T-helper 9 cell (primary cell): ENCODE data around the gene PYDC2.

Experiments used
- DNase-seq: peaks from one replicate; pipeline ENCODE4 v3.0.0-alpha.2; 2020
- total RNA-seq, 2 donors: gene quantifications; one replicate each; lab custom pipeline; 2026; lab: John Stamatoyannopoulos, UW

PYDC2 gene
- 0 reads per million in 2 donors for total RNA-seq

DNA sequence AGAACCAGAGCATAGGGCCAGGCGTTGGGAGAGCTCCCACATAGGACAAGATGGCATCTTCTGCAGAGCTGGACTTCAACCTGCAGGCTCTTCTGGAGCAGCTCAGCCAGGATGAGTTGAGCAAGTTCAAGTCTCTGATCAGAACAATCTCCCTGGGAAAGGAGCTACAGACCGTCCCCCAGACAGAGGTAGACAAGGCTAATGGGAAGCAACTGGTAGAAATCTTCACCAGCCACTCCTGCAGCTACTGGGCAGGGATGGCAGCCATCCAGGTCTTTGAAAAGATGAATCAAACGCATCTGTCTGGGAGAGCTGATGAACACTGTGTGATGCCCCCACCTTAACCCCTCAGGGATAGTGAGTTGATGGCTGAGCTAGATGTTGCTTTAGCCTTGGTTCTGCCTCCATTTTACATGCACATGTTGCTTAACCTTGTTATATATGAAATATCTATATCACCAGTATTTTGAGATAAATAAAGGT lies at the start of gene PYDC2:
Gene PYDC2, plus strand, starts transcription at position 51 of the 483 bp plus-strand sequence. Its CDS starts 0 bp downstream, at position 51.
- no peak for DNase-seq

DNA sequence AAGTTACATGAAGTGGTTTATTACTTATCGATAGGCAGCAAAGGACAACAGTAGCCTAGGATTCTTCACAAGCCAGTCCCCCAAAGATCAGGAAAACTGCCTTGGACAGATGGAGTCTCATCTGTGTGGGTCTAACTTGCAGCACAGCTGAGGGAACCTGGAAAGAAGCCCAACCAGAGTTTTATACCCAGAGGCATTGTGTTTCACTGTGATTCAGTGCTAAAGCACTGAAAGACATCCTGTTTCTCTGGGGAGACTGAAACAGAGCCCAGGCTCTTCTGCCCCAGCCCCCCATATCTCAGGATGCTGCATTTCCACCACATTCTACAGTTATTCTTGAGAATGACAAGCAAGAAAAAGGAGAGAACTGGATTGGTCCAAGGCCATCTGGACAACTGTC lies 48.2 kb upstream of the PYDC2 start:
- no peak for DNase-seq

DNA sequence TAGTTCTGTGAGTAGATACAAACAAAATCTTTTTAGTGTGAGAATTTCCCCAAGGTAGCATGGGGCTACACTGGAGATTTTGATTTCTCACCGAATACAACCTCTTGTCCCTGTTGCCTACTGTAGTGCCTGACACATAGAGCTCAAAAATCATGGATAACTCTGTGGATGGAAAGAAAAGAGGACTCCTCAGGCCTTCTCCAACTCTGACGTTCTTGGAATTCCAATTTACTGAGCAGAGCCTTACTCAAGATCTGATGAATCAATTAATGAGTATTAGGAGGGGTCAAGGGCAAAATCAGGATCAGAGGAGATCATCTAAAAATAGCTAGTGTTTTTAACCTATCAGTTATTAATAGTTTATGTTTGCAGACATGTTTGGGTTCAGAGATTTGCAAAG lies 46.7 kb upstream of the PYDC2 start:
- DNase-seq = no peak

DNA sequence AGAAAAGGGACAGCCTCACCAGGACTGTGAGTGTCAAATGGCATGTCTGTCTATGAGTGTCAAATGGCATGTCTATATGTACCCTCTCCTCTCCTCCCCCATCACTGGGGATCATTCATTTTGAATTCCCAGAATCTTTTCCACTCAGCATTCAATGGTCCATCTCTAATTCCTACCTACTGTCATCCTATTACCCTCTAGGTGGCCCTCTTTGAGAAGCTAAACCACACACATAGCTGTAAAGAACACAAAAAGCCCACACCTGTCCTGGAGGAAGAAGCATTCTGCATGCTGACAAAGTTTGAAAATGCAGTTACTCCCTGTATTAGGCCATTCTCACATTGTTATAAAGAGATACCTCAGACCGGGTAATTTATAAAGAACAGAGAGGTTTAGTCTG lies 46.2 kb upstream of the PYDC2 start:
- no peak for DNase-seq

DNA sequence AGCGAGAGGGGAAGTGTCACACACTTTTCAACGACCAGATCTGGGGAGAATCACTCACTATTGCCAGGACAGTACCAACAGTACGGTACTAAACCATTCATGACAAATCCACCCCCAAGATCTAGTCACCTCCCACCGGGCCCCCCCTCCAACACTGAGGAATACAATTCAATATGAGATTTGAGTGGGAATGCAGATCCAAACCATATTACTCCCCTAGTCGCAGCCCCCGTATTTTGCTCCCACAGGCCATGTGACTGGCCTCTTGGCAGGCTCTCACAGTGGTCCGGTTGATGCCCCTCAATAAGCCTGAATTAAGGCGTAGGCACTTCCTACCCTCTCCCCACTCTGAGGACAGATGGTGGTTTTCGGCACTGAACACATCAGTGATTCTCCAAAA lies 45.4 kb upstream of the PYDC2 start:
- DNase-seq = no peak

DNA sequence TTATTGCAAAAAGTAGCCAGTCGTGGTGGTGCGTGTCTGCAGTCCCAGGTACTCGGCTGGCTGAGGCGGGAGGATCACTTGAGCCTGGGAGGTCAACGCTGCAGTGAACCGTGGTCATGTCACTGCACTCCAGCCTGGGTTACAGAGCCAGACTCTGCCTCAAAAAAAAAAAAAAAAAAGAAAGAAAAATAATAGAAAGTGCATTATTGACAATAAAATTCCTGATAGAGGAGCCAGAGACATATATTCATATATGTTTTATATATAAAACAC lies 43.6 kb upstream of the PYDC2 start:
- DNase-seq = no peak

DNA sequence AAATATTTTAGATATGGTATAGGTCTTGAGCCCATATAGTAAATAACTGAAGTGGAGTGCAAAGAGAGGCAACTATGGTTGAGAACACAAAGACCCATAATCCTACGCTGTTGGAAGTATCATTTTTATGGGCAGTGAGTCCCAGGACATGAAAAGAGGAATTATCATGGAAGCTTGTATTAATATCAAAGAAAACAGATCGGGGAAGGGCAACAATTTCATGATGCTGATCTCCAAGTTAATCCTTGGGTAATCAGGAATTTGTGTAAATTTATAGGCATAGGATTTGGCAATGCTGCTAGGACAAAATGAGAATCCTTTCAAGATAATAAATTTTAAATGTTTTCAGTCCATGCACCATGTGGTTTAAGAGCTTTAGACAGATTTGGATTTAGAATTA lies 40.2 kb upstream of the PYDC2 start:
- DNase-seq = no peak

DNA sequence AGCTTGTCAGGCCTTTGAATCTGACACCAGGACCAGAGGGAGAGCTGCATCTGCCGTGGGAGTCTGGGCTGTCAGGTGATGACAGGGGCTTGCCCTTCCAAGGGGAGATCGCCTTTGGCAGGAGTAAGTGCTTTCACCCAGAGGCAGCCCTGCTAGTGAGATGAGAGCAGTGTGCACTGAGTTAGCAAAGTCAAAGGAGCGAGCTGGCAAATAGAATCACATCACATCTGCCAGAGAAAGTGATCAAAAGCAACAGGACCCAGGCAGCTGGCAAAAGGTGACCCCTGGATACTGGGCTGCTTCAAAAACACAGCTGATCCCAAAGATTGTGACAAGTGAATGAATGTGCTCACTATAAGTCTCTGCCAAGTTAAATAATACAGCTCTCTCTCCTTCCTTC lies 36.1 kb upstream of the PYDC2 start:
- DNase-seq = no peak

DNA sequence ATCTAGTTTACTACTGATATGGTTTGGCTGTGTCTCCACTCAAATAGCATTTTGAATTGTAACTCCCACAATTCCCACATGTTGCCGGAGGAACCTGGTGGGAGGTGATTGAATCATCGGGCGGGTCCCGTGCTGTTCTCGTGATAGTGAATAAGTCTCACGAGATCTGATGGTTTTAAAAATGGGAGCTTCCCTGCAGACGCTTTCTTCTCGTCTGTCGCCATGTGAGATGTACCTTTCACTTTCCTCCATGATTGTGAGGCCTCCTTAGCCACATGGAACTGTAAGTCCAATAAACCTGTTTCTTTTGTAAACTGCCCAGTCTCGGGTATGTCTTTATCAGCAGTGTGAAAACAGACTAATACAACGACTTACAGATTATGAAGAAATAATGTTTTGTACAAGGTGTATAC lies 35.6 kb upstream of the PYDC2 start:
- no peak for DNase-seq

DNA sequence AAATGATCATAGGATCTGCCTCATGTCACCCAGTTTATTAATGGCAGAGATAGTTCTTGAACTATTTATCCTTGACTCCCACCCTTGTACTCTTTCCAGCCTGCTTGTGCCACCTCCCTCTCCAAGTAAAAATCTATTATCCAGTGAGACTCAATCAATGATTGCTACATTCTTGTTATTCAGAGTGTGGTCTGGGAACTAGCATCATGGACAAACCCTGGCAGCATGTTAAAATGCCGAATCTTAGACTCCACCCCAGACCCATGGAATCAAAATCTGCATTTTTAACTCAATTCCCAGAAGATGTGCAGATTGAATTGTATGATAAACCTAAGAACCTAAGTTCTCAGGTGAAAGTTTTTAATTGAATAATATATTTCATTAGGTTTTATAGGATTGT lies 34.7 kb upstream of the PYDC2 start:
- no peak for DNase-seq

DNA sequence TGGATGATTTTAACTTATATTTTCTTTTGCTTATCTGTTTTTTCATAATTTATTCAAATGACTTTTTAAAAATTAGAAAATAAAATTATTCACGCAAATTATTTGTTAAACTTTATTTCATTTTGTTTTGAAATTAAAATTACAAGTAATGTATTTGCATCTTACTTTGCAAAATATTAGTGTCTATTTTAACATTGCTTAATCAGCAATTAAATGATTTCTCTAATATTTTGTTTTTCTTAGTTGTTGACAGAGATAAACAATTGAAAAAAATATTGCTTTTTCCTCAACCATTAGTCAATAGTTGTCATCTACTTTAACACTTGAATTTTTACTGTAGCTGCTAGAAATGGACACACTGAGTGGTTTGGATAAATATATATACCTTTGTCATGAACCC lies 32.8 kb upstream of the PYDC2 start:
- DNase-seq = no peak

DNA sequence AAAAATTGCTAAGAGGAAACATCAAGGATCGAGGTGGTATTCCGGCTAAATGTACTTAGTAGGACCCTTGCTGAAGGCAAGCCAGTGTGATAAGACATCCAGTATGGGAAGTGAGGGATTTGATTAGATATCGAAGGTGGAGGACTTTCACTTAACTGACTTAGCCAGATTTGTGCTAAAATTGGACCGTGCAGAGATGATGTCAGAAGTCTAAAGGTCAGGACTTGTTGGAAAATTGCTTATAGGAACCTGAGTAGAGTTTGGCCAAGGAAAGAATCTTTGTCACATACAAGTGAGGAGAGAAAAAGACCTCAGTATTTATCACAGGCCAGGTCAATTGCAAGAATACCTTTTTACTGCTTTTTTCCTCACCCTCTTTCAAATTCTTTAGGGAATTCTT lies 30.9 kb upstream of the PYDC2 start:
- DNase-seq = no peak

DNA sequence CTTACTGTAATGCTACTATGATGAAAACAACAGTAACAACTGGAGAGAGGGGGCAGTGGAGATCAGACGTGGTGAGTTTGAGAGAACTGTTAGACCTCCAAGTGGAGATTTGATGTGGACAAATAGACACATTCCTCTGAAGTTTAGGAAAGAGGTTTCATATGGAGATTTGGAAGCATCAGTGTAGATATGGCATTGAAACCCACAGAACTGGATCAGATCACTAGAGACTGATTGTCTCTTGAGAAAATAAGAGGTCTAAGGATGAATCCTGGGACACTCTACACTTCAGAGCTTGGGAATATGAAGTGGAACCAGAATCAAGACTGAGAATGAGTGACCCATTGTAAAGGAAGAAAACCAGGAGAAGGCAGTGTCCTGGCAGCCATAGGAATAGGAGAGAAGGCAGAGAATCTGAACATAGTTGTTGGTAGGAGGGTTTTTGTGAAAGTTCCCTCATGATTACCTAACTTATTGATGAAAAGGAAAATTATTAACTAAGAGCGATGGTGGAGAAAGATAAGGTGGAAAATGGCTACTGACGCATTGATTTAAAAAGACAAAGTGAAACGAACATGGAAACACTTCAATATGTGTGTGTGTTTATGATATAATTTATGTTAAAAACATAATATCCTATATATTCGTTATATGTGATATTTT lies 29.7 kb upstream of the PYDC2 start:
- no peak for DNase-seq

DNA sequence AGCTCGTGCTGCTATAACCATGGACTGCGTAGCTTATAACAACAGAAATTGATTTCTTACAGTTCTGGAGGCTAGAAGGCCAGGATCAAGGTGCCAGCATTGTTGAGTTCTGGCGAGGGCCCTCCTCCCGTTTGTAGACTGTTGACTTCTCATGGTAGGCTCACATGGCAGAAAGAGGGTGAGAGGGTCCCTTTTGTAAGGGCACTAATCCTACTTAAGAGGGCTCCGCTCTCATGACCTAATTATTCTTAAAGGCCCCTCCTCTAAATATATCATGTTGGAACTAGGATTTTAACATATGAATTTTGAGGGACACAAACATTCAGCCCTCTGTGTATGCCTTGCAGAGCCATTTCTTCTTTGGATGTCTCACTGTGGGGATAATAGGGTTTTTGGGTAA lies 28.8 kb upstream of the PYDC2 start:
- DNase-seq = no peak

DNA sequence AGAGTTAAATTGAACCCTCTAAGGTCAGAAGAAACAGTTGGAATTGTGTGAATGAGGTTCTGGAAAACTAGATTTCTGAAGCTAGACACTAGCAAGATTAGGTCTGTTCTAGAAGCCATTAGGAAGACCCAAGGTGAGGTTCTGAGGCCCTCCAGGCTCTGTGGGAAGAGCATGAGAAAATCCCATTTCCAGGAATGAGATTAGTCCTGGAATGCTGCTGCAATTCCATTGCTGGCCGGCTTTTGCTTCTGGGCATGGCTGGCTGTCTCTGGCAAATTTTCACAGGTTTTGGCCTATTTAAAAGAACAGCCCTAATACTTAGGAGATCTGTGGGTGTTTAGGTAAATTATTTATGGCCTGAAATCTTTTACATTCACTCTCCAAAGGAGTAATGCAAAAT lies 26.9 kb upstream of the PYDC2 start:
- DNase-seq = no peak

DNA sequence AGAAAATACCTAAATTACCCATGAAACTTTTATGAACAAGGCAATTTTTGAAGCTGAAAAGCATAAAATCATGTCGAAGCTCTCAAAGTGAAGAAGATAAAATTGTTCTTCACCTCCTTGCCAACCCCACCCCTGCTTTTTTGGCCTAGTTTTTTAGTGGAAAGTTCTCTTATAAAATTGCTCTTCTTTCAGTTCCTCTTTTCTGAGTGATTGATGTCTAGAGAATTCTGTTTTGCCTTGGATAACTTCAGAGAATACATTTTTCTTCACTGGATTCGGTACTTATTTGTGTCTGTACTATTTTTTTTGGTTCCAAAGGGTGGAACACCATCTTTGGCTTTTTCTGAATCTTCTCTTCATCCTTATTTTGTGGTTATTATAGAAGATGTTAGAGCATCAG lies 25.0 kb upstream of the PYDC2 start:
- no peak for DNase-seq

DNA sequence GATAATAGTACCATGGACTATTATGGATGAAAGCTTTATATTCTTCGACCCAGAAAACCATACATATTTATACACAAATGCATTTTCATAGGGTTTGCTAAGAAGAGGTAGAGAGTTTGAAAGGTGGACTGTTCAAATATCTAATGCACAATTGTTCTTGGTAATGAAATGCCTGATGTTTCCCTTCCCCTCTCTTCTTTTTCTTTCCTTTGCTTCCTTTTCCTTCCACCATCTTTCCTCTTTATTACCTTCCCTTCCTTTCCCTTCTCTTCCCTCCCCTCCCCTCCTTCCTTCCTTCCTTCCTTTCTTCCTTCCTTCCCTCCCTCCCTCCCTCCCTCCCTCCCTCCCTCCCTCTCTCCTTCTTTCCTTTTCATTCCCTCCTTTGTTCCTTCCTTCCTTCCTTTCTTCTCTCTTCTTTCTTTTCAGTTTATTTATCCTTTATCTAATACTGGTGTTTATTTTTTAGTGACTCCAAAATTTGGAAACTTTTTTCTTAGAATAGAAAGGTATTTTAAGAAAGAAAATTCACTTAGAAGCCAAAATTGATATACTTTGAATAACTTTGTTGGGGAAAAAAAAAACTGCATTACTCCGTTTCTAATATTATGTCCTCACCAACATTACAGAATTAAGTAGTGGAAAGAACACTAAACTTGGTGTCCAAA lies 22.7 kb upstream of the PYDC2 start:
- no peak for DNase-seq

DNA sequence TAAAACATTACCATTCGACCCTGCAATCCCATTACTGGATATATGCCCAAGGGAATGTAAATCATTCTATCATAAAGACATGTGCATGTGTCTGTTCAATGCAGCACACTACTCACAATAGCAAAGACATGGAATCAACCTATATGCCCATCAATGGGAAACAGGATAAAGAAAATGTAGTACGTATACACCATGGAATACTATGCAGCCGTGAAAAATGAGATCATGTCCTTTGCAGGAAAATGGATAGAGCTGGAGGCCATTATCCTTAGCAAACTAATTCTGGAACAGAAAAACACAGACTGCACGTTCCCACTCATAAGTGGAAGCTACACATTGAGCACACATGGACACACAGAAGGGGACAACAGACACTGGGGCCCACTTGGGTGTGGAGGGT lies 20.4 kb upstream of the PYDC2 start:
- no peak for DNase-seq

DNA sequence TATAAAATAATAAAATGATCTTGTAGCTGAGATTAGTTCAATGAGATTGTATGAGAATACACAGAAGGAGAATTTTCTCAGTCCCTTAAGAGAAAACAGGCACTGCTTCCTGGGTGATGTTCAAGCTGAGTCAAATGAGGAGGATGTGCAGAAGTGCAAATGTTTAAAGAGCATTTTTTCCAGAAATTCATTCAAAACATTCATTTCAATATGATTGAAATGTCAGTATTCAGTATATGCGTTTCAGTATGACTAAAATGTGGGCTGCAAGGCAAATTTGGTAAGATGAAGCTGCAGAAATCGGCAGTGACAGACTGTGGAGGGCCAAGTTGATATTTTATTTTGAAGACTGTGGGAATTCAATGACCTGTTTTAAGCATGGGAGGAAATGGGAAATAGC lies 19.3 kb upstream of the PYDC2 start:
- no peak for DNase-seq

DNA sequence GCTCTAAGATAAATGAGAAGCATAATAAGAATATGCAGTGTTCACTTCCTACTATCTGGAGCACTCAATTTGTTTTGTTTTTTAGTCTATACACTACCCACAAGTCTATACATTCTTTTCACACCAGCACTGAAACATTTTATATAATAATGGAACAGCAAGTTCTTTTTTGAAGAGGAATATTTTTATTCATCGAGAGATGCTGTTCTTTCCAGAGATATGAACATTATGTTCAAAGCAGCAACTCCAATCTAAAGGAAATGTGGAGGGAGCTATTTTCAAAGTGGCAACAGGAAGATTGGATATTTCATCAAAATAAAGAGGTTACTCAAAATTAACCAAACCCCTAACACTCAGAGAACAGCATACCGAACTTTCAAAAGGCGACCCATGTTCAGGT lies 16.4 kb upstream of the PYDC2 start:
- no peak for DNase-seq

DNA sequence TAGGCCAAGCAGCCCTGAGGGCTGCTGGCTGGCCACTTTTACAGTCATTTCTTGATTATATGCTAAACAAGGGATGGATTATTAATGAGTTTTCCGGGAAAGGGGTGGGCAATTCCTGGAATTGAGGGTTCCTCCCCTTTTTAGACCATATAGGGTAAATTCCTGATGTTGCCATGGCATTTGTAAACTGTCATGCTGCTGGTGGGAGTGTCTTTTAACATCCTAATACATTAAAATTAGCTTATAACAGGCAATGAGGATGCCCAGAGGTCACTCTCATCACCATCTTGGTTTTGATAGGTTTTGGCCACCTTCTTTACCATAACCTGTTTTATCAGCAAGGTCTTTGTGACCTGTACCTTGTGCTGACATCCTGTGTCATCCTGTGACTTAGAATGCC lies 11.7 kb upstream of the PYDC2 start:
- no peak for DNase-seq

DNA sequence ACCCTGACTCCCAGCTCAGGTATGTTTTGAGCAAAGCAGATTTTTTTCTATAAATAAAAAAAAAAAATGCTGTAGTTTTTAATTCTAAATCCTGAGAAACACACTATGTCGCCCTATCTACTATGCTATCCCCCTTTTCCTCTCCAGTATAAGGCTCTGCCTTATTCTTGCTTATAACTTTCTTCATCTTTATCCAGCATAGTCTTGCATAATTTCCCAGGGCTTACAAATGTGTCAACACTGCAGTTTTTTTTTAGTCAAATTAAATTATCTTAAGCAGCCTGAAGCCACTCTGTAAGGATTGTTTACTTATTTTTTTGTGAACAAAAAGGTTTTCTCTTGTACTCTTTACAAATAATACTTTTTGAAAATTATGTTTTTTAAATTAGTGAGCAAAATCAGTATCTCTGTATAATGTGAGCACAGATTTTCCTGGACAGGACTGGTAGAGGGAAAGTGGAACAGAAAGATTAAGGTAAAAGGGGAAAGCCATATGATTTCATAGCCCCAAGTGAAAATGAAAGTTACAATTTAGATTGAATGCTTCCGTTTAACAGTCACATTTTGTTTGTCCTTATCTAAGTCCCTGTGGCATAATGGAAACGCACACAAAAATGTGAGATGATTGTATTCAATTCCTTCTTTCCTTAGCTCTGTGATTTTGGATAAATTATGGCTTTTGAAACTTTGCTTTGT lies 5.6 kb upstream of the PYDC2 start:
- no peak for DNase-seq

DNA sequence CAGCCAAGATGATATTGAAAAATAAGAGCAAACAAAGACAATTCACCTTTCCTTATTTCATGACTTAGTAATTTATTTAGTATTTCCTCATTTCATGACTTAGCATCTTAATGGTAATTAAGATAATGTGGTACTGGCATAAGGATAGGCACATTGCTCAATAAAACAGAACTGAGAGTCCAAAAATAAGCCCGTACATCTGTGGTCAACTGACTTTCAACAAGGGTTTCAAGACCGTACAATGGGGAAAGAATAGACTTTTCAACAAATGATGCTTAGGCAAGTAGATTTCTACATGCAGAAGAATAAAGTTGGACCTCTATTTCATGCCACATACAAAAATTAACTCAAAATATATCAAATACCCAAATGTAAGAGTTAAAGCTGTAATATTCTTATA lies 603 bp upstream of the PYDC2 start:
- DNase-seq = no peak

DNA sequence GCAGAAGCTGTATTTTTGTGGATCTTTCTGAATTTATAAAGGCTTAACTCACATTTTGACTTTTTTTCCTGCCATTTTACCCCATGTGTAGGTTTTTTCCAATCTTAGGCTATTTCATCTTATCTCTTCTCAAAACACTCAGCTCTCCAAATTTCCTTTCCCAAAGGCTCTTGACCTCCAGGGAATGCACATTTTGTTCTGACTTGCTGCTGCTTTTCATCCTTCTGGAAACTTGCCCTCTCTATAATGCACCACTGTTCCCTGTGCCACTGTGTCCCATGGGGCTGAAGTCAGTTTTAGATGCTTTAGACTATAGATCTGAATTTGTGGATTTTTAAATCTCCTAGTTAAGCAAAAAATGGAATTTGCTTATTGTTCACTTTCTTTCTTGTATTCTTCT lies 9.1 kb downstream of the PYDC2 start:
- DNase-seq = no peak

DNA sequence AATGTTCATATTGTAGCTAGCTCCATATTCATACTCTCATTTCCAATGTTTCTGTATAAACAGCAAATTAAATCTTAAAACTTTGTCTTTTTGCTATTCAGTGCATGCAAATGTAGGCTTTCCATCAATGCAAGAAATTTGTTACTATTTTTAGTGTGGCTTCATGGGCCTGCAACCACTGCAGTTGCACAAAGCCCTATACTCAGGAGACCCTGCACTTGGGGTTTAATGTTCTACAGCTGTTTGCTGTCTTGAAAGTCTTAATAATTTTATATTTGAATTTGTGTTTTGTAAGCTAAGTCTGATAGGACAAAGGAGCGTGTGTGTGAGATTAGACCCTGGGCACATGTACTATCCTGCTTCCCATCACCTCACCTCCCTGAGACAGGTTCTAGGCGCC lies 9.6 kb downstream of the PYDC2 start:
- DNase-seq = no peak
